NT2/D1 (cell line): ENCODE measurements around the gene CBLN4.

ENCODE experiments used
- SUZ12 ChIP-seq: IDR thresholded peaks from 2 replicates; pipeline ENCODE4 v1.6.1; 2011; ENCODE audit not compliant: insufficient read length, insufficient read depth; ENCODE audit errors: extremely low read depth
- ZNF274 ChIP-seq: IDR thresholded peaks from 2 replicates; pipeline ENCODE4 v1.6.1; 2011; ENCODE audit warnings: mild to moderate bottlenecking, low read depth, low read length

DNA sequence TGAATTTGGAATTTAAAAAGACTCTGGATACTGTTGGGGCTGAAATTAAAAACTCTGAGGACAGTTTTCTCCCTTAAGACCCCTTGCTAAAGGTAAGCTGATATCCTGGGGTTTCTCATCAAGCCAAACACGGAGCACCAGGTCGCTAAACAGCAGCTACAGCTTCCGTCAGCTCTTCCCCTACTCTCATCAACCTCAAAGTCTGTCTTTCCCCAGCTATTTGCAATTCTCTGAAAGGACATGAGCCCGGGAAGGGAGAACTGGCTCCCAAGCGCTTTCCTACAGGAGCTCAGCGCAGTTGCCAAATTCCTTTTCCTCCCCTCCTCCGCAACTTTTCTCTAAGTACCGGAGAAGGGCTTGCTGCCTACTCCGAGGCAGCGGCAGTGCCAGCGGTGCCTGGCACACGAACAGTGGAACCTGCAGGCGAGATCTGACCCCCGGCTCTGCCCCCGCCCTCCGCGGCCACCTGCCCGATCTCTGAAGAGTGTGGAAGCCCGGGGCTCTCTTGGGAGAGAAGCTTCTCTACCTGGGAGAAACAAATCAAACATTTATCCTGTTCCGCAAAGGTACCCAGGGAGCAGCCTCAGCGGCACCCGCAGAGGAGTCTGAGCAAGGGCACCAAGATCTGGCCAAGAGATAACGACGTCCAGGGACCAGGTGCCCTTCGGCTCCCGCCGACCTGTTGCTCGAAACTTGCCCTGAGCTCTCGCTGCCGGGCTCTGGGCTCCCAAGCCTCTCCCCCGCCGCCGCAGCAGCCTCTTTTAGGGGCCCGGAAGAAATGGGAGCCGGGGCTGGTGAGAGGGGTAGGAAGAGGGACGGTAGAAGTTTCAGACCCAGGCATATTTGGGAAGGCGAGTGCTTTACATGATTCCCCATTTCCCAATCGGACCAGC, 2.2 kb downstream of the CBLN4 start:
- no peak for TF ChIP-seq ZNF274
- no peak for TF ChIP-seq SUZ12
